HG03354 (cell line): Measurements from ENCODE around the gene STAT3.
"Not testable (repeated sequence)": the region's sequence is repeated elsewhere in the genome, so short reads cannot be mapped to it uniquely, and the experiment has no call there.

ENCODE experiments used
- ATAC-seq: cut with Tn5 transposase; IDR thresholded peaks from one replicate; pipeline ENCODE4 v1.9.1; 2021; ENCODE audit warnings: mild to moderate bottlenecking; ENCODE audit not compliant: unreplicated experiment, poor library complexity, severe bottlenecking

STAT3 gene

GRCh38 chr17:42410319-42410685, 22.1 kb upstream of the STAT3 start:
- ATAC-seq: no peak

- no peak for ATAC-seq
Observed at GRCh38 chr17:42409523-42410318, 21.5 kb upstream of the STAT3 start.

DNA sequence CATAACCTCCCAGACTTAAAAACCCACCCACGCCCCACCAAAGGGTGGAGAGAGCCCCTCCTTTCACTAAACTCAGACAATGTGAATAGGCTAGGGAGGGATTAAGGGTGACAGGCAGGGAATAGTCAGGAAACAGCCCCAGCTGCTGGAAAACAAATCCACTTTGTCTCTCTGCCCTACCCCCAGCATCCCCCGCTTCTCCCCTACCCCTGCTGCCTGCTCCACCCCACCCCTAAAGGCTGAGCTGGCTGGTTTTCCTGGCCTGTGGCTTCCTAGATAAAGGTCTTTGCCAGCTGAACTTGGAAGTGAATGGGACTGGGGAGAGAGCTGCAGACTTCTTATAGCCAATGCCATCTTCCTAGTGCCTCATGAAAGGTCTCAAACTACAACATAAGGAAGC, 19.8 kb upstream of the STAT3 start:
- no peak for ATAC-seq

GRCh38 chr17:42407289-42407836, 19.1 kb upstream of the STAT3 start:
- ATAC-seq: no peak

GRCh38 chr17:42406615-42407288, 18.5 kb upstream of the STAT3 start:
- no peak for ATAC-seq

DNA sequence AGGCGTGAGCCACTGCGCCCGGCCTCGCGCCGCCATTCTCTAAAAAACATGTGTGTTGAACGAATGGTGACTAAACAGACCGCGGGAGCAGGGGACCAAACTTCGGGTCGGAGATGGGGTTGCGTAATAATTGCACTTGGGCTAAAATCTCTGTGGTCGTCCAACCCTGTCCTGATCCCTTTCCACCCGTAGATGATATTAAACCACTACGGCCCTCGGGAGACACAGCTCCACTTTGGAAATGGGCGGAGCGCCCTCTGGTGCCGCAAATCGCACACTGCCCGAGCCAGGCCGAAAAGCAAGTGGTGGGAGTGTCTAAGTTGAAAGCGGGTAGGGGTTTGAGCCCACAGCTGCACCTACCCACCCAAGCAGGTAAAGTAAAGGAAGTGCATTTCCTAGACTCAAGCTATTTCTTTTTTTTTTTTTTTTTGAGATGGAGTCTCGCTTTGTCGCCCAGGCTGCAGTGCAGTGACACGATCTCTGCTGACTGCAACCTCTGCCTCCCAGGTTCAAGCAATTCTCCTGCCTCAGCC, 17.8 kb upstream of the STAT3 start:
- ATAC-seq: no peak

DNA sequence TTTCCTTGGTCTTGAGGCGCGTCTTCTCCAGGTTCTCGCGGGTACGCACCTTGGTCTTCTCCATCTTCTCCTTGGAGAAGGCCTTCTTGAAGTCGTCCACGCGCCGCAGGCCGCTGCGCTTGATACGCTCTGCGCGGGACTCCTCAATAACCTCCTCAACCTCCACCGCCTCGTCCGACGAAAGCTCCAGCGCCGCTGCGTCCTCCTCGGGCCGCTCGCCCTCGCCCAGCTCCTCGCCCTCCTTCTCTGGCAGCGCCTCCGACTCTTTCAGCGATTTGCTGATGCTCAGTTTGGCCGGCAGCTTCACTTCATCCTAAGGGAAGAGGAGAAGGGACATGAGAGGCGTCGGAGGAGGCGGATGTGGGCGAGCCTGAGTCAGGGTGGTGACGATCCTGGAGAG, 16.8 kb upstream of the STAT3 start:
- ATAC-seq: no peak

DNA sequence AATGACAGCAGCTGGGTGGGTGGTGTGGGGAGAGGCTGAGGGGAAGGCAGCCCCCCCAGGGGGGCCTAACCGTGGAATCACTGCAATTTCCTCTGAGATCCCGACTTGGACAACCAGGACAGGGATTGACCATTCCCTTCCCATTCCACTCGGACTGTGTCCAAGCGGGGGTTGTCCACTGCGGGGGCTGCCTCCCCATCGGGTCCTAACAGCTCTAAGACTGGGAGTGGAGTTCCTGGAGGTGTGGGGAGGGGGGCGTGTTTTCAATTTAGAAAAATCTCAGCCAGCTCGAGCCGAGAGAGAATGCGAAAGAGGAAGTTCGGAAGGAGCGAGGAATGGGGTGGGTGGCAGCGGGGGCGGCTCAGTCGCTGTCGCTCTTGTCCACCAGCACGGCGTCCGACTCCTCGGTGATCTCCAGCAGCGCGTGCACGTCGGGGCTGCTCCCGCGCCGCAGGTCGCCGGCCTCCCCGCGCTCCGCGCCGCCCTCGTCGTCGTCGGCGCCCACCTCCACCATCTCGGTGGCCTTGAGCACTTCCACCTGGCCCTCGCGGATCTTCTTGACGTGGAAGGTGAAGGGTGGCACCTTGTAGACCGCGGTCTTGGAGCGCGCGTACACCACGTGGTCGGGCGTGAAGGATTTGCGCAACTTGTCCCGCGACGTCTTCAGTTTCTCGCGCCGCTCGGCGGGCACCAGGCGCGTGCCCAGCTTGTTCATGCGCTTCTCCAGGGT, 16.2 kb upstream of the STAT3 start:
- ATAC-seq: no peak

DNA sequence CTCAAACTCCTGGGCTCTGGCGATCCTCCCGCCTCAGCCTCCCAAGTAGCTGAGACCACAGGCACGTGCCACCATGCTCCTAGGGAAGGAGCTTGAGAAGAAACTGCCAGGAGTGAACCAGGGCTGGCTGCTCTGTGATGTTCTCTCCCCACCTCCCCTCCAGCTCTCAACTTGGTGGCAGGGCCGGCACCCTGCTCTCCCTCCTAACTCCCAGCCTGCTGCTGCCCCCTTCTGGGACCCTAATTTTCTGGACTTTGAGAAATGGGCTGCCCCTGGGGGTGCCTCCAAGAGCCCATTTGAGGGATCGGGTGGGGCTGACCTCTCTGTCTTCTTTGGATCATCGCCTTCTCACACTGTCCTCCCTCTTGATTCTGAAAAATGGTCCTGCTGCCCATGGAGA, 14.9 kb upstream of the STAT3 start:
- ATAC-seq: no peak

DNA sequence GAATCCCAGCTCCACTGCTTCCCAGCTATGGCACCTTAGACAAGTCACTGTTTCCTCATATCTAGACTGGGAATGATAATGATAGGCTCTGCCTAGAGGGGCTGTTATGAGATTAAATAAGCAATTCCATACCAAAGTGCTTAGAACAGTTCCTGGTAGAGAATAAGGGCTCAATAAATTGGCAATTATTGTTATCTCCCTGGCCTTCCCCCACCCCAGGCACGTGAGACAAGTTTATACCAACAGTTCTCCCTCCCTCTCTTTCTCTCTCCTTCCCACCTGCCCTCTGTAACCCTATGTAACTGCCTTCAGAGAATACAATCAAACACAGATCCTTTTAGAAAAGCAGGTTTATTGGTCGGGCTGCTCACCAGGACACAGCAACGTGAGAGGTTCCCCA, 13.9 kb upstream of the STAT3 start:
- no peak for ATAC-seq

DNA sequence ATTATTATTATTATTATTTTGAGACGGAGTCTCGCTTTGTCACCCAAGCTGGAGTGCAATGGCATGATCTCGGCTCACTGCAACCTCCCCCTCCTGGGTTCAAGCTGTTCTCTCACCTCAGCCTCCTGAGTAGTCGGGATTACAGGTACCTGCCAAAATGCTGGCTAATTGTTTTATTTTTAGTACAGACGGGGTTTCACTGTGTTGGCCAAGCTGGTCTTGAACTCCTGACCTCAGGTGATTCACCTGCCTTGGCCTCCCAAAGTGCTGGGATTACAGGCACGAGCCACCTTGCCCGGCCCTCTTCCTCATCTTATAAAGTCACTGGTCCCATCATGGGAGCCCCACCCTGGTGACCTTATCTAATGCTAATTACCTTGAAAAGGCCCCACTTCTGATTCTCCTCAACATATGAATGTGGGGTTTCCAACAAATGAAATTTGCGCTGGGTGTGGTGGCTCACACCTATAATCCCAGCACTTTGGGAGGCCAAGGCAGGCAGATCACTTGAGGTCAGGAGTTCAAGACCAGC, 12.7 kb upstream of the STAT3 start:
- not testable (repeated sequence) for ATAC-seq

DNA sequence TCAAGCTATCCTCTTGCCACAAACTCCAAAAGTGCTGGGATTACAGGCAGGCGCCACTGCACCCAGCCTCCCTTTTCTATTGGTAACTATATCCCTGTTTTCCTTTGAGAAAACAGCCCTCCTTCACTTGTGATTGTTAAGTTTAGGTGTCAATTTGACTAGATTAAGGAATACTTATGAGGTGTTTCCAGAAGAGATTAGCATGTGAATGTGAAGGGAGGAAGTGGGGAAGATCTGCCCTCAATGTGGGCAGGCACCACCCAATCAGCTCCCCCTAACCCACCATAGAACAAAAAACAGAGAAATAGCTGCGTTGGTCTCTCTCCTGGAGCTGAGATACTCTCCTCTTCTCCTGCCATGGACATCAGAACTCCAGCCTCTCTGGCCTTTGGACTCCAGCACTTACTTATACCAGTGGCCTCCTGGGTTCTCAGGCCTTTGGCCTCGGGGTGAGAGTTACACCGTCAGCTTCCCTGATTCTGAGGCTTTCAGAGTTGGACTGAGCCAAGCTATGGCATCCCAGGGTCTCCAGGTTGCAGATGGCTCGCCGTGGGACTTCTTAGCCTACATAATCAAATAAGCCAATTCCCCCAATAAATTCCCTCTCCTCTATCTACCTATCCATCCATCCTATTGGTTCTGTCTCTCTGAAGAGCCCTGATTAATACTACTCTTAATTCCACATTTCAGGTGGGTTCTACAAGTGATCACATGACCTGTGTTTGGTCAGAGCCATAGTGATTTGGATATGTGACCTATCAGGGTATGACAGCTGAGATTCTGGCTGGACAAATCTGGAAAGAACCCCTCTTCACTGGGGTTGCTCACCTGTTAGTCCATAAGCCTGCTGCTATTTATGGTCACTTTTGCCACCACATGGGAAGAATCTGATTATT, 12.0 kb upstream of the STAT3 start:
- no peak for ATAC-seq

GRCh38 chr17:42399121-42399520, 10.9 kb upstream of the STAT3 start:
- no peak for ATAC-seq

- ATAC-seq: not testable (repeated sequence)
Observed at GRCh38 chr17:42395601-42396000, 7.4 kb upstream of the STAT3 start.

DNA sequence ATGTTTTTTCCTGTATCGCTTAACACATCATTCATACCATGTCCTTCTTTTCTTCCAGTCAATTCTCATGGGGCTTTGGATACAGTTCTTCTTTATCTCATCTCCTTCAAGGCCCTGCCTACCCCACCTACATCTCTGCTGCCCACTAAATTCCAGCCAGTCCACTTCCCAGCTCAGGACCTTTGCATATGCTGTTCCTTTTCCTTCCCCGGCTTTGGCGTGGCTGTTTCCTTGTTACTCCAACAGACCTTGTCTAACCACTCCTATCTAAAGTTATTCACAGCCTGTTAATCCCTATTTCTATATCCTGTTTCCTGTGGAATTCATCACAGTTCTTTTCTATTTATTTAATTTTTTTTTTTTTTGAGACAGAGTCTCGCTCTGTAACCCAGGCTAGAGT, 6.6 kb upstream of the STAT3 start:
- no peak for ATAC-seq

- ATAC-seq: no peak
Observed at GRCh38 chr17:42392692-42393415, 4.6 kb upstream of the STAT3 start.

DNA sequence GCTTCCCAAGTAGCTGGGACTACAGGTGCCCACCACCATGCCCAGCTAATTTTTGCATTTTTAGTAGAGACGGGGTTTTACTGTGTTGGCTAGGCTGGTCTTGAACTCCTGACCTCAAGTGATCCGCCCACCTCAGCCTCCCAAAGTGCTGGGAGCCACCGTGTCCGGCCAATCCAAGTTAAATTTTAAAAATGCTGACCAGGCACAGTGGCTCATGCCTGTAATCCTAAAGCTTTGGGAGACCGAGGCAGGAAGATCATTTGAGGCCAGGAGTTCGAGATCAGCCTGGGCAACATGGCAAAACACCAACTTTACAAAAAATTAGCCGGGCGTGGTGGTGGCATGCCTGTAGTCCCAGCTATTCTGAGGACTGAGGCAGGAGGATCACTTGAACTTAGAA, 3.2 kb upstream of the STAT3 start:
- not testable (repeated sequence) for ATAC-seq

GRCh38 chr17:42389899-42390298, 1.7 kb upstream of the STAT3 start:
- ATAC-seq: no peak

GRCh38 chr17:42389135-42389417, 834 bp upstream of the STAT3 start:
- no peak for ATAC-seq
